ENCODE measurements around the gene MYO1G.

- TF ChIP-seq POLR2A (IDR thresholded peaks at IDR 0.05; ENCODE audit: low read depth, low read length) (no peak), POLR2AphosphoS5 (IDR thresholded peaks at IDR 0.05; ENCODE audit: low read depth, low read length) (no peak), TAF1 (IDR thresholded peaks at IDR 0.05; ENCODE audit: borderline replicate concordance, low read depth, low read length) (no peak)
Measured at GRCh38 chr7:44982970-44983369, 4.2 kb upstream of the MYO1G start.
